Inferior parietal cortex (tissue), 1 donor: Measurements from ENCODE around the gene ZBTB20.
"Not testable (repeated sequence)": the region's sequence is repeated elsewhere in the genome, so short reads cannot be mapped to it uniquely, and the experiment has no call there.

Experiments
- DNase-seq: peaks from one replicate; pipeline ENCODE4 v3.0.0-alpha.2; 2016; ENCODE audit errors: extremely low spot score

The ZBTB20 gene

DNA sequence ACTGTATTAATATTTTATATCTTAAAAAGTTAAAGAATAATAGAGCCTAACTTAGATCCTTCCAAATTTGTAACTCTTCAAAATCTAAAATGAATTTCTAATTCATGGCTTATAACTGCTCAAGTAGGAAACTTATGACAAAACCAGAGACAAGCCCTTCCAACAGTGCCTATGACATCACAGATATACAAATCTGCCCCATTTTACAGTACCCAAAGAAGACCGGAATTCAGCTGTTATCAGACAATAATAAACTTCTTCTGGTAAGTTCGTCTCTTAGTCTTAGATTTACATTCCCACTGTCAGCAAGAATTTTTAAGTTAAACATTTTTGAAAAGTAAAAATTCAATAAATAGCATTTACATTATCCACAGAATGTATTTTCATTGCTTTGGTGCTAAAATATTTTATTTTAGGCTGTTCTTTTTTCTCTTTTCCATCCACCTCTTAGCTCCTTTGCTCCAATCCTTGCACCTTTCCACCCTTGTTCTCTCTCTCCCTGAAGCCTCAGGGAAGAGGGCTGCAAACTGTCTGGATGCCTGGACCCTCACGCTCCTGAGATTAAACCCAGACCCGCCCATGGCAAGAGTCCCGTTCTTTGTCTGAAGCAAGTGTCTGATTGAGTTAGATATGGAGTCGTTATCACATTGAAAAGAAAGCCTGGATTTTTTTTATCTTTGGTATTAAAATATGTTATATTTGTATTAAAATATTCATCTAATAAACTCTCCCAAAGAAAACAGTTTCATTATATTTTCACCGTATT, 312.7 kb downstream of the ZBTB20 start:
- DNase-seq: no peak

DNA sequence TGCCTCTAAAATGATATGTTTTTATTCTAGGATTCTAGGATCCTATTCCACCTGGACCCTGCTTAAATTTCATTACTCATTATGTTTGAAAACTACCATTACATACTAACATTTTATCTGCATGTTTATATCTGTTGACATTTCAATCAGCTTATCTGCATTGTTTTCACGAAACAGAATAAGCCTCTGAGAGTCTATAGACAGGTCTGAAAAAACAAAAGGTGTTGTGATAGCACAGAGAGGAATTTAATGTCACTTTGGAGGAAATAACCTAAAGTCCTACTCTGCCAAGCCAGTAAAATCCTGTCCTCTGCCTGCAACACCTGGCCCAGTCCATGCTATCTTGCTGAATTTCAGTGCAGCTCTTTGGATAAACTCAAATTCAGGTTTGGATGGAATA, 315.2 kb downstream of the ZBTB20 start:
- DNase-seq: no peak

DNA sequence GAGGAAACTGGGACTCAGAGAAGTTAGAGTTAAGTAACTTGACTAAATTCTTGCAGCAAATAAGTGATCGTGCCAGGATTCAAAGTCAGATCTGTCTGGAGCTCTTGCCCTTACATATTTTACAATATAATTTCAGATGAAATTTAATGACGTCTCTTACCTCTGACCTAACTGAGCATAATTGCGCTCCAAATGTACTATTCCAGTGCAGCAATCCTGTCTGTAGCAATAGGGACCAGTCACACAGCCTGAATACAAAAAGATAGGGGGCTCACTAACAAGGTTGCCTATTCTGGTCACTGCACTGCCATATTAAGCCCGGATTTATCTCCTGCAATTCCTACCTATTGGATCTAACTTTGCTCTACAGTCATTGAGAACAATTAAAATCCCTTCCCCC, 316.4 kb downstream of the ZBTB20 start:
- DNase-seq: no peak

DNA sequence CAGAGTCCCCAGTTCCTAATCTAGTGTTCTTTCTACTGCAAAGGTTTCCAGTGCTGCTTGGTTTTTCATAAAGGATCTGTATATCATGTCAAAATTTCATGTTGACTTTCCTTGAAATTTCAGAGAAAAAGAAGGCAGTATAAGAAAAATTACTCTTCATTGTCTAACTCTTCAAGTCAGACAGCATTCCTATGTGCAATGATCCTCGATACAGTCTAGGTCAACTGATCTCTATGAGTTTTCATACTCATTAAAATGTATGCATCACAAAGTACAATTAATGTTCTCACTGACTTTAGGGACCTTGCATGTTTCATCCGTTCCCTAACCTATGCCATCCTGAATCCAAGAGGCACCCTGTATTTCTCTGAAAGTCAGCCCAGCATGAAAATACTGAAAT, 317.3 kb downstream of the ZBTB20 start:
- DNase-seq: no peak

DNA sequence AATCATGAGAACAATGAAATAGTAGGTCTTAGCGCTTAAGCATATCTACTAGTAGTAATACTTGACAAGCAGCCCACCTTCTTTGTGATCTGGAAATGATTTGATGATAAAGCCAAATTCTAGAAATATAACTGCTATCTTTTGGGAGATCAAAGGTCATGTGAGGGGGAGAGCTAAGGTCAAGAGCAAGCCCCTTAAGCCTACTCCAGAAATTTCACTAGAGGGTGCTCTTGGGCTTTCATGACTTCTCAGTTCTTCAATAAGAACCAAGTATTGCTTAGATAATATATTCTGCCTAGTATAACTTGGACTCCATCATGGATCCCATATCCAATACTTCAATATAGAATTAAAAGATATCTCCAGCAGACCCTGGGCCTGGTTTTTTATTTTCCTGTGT, 319.6 kb downstream of the ZBTB20 start:
- peak; percentile 80 for DNase-seq

DNA sequence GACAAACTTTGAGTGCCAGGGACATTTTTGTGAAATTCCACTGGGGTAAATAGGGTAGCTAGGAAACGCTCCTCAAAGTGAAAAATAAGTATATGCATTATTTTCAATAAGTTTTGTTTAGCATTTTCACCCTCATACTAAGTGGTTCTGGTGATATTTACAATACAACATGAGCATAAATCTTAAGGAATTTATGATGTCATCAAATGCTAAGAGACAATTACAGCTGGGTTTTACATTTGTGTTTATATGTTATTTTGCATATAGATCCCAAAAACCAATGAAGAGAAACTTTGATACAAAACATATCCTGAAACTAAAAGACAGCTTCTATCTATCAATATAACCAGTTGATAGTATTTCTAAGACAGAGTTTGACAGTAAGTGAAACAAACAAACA, 323.1 kb downstream of the ZBTB20 start:
- no peak for DNase-seq

DNA sequence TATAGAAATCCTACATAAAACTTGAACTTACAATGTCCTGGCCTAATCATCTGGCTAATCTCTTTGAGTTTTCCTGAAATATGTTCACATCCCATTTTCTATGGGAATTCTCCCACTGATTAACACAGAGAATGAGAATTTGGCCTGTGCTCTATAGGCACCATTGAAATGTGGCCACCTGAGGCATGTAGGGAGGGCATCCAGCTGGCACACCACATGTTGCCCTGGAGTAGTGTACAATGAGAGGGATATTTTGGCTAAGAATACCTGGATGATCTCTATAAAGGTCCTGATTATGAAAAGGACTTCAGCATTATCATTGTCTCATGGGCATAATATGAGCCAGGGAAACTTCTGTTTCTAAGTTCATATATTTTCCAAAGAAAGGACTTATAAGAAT, 324.0 kb downstream of the ZBTB20 start:
- DNase-seq: no peak

DNA sequence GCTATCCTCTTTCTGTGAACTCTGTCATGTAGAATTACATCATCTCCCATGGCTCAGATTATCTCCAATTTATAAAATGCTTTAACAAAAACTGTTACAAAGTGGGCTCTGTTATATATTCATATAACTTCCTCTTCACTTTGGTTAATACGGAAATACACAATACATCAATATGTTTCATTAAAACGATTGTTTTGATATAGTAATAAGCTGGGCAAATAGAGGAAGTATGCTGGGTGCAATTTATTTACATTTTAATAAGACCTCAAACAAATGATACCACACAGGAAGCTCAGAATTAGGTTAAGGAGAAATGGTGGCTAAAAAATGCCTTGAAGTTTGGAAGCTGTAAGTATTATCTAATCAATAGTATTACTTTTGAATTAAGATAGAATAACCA, 331.0 kb downstream of the ZBTB20 start:
- DNase-seq: no peak

DNA sequence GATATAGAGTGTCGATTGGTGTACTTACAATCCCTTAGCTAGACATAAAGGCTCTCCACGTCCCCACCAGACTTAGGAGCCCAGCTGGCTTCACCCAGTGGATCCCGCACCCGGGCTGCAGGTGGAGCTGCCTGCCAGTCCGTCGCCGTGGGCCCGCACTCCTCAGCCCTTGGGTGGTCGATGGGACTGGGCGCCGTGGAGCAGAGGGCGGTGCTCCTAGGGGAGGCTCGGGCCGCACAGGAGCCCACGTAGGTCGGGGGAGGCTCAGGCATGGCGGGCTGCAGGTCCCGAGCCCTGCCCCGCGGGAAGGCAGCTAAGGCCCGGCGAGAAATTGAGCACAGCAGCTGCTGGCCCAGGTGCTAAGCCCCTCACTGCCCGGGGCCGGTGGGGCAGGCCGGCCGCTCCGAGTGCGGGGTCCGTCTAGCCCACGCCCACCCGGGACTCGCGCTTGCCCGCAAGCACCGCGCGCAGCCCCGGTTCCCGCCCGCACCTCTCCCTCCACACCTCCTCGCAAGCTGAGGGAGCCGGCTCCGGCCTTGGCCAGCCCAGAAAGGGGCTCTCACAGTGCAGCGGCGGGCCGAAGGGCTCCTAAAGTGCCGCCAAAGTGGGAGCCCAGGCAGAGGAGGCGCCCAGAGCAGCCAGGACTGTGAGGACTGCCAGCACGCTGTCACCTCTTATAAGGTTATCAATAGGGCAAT, 334.4 kb downstream of the ZBTB20 start:
- DNase-seq: not testable (repeated sequence)

DNA sequence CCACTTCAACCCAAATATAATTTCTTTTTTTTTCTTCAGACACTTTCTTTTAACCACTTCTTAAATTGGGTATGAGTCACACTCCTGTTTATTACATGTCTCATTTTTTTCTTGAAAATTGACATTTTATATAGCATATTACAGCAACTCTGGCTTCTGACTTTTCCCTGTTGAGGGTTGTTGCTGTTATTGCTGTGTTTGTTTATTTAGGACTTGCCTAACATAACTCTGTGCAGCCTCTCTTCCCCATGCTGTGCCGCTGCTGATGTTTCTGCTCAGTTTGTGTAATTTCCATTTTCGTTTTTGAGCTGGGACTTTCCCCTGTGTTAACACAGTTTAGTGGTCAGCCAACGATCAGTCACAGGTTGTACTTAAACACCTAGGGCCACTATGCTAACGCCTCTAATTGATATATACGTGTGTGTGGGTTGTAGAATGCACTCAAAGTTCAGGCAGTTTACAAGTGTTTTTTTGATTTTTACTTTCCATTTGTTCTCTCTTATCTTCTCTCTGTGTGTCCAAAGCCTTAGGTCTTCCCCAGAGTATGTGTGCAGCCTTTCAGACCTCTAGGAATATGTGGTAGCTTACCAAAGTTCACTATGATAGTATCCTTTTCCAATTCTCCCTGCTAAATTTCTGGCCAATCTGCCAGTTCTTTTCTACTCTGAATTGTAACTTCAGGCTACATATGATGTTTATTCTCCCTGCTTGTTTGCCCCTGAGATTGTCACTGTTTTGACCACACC, 337.2 kb downstream of the ZBTB20 start:
- no peak for DNase-seq

DNA sequence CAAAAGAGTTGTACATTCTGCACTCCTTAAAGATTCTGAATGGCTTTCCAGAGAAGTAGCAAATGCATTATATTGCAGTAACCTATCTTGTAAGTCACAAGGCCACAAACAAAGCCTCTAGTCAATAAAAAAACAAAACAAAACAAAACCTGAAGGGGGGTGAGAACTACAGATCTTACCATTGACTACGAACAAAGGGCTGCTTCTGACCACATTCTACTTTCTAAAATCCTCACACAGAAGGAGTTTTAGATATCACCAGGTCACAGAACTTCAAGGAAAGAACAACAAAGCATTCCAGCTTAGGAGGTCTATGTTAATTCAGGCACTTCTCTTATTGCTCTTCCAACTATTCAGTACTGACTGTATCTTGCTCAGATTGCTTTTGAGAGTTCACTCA, 343.0 kb downstream of the ZBTB20 start:
- DNase-seq: no peak

DNA sequence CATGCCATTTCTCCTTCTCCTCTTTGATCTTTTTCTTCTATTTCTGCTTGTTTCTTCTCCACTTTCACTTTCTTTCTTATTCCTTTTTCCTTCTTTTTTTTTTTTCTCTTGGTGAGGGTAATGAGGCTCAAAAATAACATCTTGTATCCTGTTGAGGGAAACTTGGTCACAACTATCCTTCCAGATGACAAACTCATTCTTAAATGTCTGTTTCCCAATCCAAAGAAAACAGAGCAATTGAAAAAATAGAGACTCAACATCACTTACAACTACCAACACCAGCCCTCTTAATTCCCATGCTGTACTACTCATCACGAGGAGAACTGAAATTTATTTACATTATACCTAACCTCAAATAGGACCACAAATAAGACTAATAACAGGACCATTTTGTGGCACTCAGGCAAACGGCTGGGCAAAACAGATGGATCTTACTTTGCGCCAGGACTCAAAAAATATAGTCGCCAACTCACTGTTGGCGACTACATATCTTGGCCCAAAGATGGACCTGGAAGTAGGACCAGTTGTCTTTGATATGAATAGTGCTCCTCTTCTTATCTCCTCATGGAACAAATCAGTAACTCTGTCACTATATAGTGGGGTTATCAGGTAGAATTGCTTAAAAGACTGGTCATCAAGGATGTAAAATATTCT, 343.9 kb downstream of the ZBTB20 start:
- DNase-seq: no peak

DNA sequence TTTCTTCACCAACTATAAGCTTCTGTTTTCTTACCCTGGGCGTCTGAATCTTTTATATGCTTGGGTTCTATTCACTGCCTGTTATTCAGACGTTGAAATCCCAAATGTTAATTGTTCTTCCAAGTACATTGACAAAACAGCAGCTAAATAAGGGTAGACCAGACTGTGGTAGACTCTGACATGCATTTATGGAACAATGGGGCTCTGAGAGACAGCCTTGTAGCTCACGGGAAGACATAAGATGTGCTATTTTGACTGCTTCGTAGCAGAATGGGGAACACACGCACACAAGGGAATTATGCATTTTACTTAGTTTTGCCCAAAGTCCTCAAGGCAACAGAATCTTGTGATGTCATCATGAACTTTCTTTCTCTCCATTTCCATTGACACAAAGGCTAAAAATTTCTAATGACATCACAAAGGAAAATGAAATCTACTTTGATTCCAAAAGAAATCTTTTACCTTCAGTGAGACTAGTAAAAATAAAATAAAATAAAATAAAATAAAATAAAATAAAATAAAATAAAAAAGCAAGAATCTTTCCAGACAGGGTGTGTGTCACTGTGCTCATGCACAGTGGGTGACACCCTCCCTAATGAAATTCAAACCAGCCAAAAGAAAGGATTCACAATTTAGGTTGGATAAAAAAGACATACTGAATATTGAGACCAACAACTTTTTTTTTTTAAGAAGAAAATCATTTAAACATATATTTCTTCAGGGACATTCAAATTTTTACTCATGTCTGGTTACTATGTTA, 346.6 kb downstream of the ZBTB20 start:
- no peak for DNase-seq

DNA sequence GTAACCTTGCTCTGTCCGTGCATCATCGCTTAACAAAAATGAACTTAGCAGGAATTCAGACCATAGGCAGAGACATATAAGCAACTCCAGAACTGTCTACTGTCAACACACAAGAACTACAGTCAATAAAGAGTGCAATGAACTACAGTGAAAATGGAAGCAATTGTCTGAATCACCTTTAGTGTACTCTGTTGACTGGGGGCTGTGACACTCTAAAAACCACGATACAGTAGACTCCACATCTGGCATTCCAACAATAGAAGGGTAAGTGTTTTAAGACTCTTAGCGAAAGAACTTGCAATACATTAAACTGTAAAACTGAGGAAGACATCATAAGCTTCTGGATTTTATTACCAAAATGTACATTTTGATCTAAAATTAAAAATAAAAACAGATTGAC, 347.3 kb downstream of the ZBTB20 start:
- no peak for DNase-seq

DNA sequence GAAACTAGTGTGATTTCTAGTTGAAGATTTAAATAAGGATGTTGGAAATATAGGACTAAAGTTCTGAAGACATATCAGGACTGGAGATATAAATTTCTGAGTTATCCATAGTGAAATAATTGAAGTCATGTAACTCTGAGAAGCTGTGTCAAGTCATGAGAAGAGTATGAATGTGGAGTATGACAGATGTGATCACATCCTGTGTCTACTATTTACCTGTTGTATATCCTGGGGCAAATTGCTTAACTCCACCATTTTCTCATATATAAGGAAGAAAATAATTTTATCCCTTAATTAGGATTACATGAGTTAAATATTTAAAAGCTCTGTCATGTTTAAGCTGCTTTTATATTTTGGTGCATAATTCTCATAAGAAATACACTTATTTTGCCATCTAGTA, 350.3 kb downstream of the ZBTB20 start:
- no peak for DNase-seq

DNA sequence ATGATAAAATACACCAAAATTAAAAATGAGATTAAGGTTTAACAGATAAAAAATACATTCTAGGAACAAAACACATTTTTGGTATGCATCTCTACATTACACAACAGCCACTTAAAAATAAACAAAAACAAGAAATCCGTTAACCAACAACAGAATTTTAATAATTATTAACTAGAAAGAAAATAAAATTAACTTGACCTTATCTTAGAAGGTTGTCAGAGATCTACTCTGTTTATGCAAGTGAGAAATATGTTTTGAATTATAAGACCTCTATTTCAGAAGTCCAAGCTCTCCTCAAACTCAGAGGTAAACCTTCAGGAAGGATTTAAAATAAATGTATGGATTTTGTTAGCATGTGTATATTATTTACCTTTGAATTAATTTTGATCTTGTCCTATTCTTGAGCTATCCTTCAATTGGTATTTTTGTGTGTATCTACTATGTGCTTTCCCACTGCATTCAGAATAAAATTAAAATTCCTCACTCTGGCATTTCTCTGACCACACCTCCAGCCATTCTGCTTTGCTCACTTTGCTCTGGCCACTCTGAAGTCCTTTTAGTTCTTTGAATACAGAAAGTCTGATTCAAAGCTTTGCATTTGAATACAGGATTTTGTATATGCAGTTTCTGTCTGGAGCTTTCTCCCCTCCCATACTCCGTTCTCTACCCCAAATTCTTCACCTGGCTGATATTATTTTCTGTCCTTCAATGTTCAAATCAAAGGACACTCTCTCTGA, 352.0 kb downstream of the ZBTB20 start:
- no peak for DNase-seq

DNA sequence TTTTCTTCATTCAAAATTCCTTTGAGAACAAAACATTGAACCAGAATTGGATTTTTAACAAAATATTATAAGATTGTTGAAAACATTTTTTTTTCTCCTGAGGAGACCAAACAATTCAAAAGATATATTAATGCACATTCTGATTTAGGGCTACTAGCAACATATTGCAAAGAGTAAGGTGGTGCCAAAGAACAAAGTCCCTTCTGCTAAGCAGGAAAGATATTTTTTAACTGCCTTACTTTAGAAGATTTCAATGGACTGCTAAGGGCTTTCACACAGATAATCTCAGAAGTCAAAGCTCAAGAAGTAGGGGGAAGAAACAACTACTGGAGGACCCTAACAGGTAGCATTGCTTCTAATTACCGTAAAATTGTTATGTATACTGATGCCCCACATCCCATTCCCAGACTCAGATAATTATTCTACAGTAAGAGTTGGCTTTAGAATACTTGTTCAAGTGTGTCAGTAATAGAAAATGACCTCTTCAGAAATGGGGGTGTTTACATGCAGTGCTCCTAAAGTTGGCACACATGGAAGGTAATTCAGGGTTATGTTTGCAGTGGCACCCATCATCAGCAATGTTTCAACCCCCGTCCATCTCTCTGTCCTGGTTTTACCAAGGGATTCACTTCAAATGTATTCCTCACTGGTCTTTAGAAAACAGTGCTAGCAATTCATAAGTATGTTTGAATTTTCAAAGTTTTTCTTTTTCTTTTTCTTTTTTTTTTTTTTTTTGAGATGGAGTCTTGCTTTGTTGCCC, 354.7 kb downstream of the ZBTB20 start:
- DNase-seq: no peak

DNA sequence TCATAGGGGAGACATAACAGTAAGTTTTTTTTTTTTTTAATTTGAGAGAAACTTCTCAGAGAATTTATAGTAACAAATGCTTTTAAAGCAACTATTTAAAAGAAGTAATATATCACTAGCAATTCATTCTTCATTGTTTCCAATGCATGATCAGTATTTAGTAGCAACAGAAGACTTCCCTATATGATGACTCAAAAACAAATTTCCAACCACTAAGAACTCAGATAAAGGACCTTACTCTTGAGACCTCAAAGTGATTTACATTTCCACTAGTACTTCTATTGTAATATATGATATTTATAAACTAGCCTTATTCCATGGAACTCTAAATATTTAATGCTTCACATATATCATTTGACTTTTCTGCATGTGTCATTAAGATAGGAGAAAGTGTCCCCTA, 356.3 kb downstream of the ZBTB20 start:
- no peak for DNase-seq

DNA sequence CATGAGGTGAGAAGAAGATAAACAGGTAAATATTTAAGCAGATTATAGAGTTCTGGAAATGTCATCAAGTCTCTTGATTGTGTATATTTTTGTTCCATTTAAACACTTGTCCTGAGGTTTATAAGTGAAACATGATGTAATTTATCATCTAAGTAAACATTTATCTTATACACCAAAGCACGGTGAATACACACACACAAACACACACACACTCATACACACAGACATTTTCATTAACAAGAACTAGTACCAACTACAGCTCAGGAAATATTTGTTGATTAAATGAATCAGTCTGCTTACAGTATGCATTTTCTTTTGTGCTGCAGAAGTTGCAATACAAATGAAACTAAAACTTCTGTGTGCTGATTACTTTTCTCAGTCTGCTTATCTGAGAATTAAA, 357.3 kb downstream of the ZBTB20 start:
- no peak for DNase-seq

DNA sequence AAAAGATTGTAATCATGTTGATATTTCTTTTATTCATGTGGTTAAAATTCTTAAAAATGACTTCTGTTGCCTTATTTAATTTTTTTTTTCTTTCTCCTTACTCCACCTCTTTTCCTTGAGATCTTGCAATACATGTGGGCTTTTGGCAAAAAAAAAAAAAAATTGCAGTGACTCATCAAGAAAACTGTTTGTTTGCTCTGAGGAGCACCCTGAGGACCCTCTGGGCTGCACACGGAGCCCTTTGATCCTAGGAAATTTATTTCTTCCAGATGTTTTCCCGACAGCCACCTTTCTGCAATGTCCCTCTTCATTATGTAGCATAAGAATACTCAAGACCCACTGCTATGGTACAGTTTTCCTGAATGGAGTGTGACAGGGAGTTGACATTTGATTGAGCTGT, 371.7 kb downstream of the ZBTB20 start:
- no peak for DNase-seq
